A673 (cell line): ENCODE results near the gene RBM19.

Experiments used
- EZH2 ChIP-seq: fragments of 200-600 bp; sonication (generic); IDR thresholded peaks from 2 replicates; pipeline ENCODE4 v1.6.1; 2017; ENCODE audit warnings: borderline replicate concordance, low read depth, mild to moderate bottlenecking, mixed read lengths, antibody characterized with exemption, low read length; ENCODE audit not compliant: poor library complexity, severe bottlenecking
- TF ChIP-seq, protein P1 (sequence below): fragments of 300-800, 200-600 bp; sonication (generic); conservative IDR thresholded peaks from 2 replicates; pipeline ENCODE4 v1.5.1; 2017; ENCODE audit warnings: low read depth, mild to moderate bottlenecking, antibody characterized with exemption, low read length, moderate library complexity, mixed read lengths

DNA sequence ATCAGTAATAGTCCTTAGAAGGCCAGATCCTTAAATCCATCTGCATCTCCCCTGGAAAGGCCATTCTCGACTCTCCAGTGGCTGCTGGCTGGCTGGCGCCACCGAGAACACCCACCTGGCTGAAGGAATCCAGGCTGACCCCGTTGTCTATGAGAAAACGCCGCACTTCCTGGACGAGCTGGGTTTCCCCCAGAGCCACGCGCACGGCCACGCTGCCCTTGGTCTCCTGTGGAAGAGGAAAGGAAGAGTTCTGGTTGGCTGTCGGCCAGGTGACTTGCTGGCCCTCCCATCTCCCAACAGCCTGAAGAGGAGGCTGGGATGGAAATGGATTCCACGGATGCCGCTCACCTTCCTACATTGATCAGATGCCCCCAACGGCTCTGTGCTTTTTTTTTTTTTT lies 23.9 kb downstream of the RBM19 start:
- TF ChIP-seq, protein P1, sequence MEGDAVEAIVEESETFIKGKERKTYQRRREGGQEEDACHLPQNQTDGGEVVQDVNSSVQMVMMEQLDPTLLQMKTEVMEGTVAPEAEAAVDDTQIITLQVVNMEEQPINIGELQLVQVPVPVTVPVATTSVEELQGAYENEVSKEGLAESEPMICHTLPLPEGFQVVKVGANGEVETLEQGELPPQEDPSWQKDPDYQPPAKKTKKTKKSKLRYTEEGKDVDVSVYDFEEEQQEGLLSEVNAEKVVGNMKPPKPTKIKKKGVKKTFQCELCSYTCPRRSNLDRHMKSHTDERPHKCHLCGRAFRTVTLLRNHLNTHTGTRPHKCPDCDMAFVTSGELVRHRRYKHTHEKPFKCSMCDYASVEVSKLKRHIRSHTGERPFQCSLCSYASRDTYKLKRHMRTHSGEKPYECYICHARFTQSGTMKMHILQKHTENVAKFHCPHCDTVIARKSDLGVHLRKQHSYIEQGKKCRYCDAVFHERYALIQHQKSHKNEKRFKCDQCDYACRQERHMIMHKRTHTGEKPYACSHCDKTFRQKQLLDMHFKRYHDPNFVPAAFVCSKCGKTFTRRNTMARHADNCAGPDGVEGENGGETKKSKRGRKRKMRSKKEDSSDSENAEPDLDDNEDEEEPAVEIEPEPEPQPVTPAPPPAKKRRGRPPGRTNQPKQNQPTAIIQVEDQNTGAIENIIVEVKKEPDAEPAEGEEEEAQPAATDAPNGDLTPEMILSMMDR = no peak
- TF ChIP-seq EZH2 = no peak
